Hematopoietic multipotent progenitor cell (in vitro differentiated cells): ENCODE measurements around the gene XBP1. TPM values are rescaled to one million over a fixed set of nuclear protein-coding genes. Genes with fewer than 3 reads are reported as not detected.
A peak's percentile ranks its signal among the peaks of the same experiment; 100 is the strongest.
"Not testable (repeated sequence)": the region's sequence is repeated elsewhere in the genome, so short reads cannot be mapped to it uniquely, and the experiment has no call there.

ENCODE experiments used
- DNase-seq, 3 donors: peaks; one replicate each; pipeline ENCODE4 v3.0.0-alpha.2; 2011 to 2015; ENCODE audit warnings: low read depth in 2 of 3, low spot score in 2 of 3
- total RNA-seq: library from RNA; depleted of rRNA; stranded (reverse); fragments of >200 nt; gene quantifications from one replicate; pipeline ENCODE4 v1.2.3, GENCODE V29; 2012

XBP1 gene
- total RNA-seq, 1 donor, result 329 TPM

GRCh38 chr22:28819253-28820096 lies 19.1 kb upstream of the XBP1 start:
- DNase-seq, result no peak

GRCh38 chr22:28817919-28818859 lies 17.8 kb upstream of the XBP1 start:
- DNase-seq, result no peak

GRCh38 chr22:28817064-28817463 lies 16.7 kb upstream of the XBP1 start:
- DNase-seq, result no peak

- no peak for DNase-seq
These were observed 15.4 kb upstream of the XBP1 start for GRCh38 chr22:28815729-28816128.

DNA sequence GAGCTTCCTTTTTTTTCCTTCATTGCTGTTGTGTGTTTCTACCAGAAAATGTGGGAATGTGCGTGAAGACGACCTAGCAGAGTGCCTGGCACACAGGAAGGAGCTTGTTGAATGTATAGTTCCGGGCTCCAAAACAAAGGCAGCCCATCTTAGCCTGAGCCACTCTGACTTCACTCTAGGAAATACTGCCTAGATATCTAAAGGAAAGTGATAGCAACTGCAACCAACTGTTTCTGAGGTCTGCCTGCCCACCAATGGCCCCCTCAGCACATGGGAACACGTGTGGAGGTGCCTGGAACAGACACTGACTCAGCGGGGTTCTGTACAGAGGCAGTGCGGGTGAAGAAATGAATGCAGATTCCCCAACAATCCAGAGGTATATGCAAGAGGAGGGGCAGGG lies 14.7 kb upstream of the XBP1 start:
- peak in 2 of 3 donors; percentile 52 to 71 for DNase-seq

DNA sequence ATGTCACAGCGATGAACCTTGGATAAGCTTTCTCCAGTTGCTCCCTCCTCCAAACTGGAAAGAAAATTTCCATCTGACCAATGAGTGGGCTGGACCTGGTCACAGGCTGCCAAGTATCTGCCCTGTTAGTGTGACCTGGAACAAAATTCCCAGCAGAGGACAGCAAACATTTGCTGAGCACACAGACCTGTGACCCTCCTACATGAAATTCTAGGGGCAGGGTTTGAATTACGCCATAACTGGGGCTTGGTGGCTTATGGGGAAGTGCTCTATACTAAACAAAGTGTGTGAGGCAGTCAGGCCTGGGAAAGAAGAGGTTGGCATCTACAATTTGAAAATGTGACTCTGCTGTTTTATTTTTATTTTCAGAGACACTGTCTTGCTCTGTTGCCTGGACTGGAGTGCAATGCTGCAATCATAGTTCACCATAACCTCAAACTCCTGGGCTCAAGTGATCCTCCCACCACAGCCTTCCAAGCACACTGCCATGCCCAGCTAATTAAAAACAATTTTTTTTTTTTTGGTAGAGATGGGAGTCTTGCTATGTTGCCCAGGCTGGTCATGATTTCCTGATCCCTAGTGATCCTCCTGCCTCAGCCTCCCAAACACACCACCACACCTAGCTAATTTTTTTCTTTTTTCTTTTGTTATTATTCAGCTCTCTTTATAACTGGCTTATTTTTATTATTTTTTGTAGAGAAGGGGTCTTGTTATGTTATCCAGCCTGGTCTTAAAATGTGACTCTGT lies 13.6 kb upstream of the XBP1 start:
- no peak for DNase-seq

DNA sequence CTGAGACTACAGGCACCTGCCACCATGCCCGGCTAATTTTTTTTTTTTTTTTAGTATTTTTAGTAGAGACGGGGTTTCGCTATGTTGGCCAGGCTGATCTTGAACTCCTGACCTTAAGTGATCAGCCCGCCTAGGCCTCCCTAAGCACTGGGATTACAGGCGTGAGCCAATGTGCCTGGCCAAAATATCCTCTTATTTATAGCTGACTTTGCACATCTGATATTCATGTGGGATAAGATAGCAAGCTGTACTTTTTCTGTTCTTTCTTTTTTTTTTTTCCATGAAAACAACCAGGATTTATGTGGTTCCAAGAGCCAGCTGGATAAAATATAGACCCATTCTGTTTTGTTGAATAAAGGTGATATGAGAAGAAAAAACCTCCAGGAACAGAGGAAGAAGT lies 12.1 kb upstream of the XBP1 start:
- DNase-seq, result no peak

DNA sequence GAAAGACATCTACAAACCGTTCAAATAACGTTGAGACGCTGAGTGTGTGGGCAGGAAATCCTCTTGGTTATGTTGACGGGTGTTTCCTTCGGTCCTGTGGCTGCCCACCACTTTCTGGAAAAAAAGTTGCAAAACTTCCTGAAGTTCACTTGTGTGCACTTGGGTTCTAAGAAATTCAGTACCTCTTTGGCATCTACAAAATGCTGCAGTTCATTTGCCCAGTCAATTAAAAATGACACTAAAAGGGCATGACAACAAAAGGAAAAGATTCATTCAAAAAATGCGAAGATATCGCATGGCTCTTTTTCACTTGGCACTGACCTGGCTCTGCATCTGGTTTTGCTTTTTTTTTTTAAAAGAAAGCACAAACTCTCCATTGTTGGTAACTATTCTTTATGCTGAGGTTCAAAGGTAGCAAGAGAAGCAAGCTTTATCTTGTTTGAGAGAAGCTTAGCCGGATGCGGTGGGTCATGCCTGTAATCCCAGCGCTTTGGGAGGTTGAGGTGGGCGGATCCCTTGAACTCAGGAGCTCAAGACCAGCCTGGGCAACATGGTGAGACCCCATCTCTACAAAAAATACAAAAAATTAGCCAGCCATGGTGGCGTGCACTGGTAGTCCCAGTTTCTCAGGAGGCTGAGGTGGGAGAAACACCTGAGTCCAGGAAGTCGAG lies 10.6 kb upstream of the XBP1 start:
- DNase-seq, result peak in 2 of 3 donors; percentile 86 to 95

GRCh38 chr22:28808716-28809355 lies 8.5 kb upstream of the XBP1 start:
- no peak for DNase-seq

GRCh38 chr22:28805426-28805825 lies 5.1 kb upstream of the XBP1 start:
- DNase-seq, result not testable (repeated sequence)

- peak in 2 of 3 donors; percentile 69 to 81 for DNase-seq
These were observed 2.3 kb upstream of the XBP1 start for GRCh38 chr22:28802595-28803123.

DNA sequence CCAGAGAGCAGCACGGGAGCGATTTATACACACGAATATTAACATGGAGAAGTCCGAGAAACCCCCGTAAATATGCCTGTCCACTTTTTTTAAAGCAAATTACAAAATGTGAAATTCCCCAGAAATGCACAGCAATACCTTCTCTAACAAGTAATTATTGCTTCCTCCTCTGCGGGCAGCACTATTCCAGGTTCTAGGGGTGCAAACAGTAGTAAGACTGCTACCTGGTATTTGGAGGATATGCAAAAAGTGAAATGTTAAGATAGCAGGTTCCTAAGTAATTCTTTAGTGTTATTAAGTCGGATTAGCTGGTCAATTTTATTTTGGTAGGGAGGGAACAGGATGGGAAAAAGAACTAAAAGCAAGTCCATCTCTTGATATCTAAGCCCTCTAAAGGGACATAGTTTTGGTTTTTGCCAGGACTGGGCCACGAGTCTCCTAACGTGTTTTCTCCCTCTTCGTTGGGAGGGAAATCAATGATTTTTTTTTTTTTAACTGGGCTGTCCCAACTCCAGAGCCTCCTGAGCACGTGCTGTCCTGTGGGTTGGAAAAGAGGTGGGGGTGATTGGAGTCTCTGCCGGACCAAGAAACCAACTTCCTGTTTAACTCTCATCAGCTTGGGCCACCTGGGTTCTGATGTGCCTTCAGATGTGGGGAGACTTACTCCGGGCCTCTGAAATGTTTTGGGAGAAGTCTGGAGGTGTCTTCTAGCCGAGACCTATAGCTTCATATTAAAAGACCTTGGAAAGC lies 1.7 kb upstream of the XBP1 start:
- peak in 2 of 3 donors; percentile 62 for DNase-seq

- peak in 1 of 3 donors; percentile 17 for DNase-seq
These were observed 612 bp downstream of the XBP1 start for GRCh38 chr22:28799606-28800307.

GRCh38 chr22:28798810-28799605 lies 1.4 kb downstream of the XBP1 start:
- DNase-seq, result peak in 1 of 3 donors; percentile 25

DNA sequence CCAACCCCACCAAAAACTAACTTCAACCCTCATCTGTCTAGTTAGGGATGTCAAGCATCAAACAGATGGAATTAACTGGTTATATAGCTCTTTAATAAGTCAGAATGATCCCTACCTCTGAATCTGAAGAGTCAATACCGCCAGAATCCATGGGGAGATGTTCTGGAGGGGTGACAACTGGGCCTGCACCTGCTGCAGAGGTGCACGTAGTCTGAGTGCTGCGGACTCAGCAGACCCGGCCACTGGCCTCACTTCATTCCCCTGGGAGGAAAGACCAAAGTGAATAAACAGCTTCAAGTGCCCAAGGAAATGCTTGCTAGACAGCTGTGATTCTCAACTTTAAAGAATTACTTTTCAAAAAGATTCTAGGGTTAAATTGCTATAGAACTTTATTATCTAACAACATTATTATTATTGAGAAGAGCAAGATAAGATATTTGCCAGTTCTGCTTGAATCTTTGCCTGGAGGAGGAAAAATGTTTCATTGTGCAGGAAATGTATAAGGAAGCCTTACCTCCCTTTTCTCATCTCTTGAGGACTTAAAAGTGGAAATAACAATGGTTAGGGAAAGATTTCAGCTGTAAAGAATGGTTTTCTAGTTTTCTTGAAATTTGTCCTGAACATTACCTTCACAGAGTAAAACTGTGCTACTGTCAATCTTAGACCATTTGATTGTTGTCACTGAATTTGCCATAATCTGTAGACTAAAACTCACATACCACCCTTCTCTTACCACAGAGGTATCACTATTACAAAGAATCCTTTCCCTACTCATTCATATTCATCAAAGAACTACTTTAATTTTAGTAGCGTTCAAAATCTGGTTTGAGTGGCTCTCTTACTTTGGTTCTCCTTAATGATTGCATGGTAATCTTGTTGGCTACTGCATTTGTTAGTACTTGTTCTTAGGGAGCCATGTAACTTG lies 4.2 kb downstream of the XBP1 start:
- no peak for DNase-seq

- no peak for DNase-seq
These were observed 5.2 kb downstream of the XBP1 start for GRCh38 chr22:28795071-28795693.
